ENCODE data around the gene MPC1L. TPM values are rescaled to one million over a fixed set of nuclear protein-coding genes. Genes with fewer than 3 reads are reported as not detected.

Gene MPC1L
- polyA plus RNA-seq, 3 donors, result not detected

- DNase-seq (ENCODE audit: low read depth in 3 of 3, low spot score in 2 of 3), result no peak
Measured at GRCh38 chrX:40625294-40625693, 2.1 kb downstream of the MPC1L start.

- DNase-seq (ENCODE audit: low read depth in 3 of 3, low spot score in 2 of 3), result no peak
Measured at GRCh38 chrX:40628506-40628905, 5.3 kb downstream of the MPC1L start.

GRCh38 chrX:40632199-40632598 lies 9.0 kb downstream of the MPC1L start:
- no peak for DNase-seq (ENCODE audit: low read depth in 3 of 3, low spot score in 2 of 3)

GRCh38 chrX:40637687-40638086 lies 14.5 kb downstream of the MPC1L start:
- DNase-seq (ENCODE audit: low read depth in 3 of 3, low spot score in 2 of 3), result no peak

- no peak for DNase-seq (ENCODE audit: low read depth in 3 of 3, low spot score in 2 of 3)
Measured at GRCh38 chrX:40644176-40644575, 20.9 kb downstream of the MPC1L start.

- no peak for DNase-seq (ENCODE audit: low read depth in 3 of 3, low spot score in 2 of 3)
Measured at GRCh38 chrX:40644821-40645358, 21.7 kb downstream of the MPC1L start.

- DNase-seq (ENCODE audit: low read depth in 3 of 3, low spot score in 2 of 3), result no peak
Measured at GRCh38 chrX:40646489-40647306, 23.5 kb downstream of the MPC1L start.

- peak; percentile 68 to 83 (median 71) for DNase-seq (ENCODE audit: low read depth in 3 of 3, low spot score in 2 of 3)
Measured at GRCh38 chrX:40647307-40648197, 24.3 kb downstream of the MPC1L start, which contains the start of gene CXorf38. TSS of gene CXorf38 (minus strand) at chrX:40647561. CDS start at chrX:40647520, 41 bp downstream.

GRCh38 chrX:40651620-40652223 lies 28.5 kb downstream of the MPC1L start:
- DNase-seq (ENCODE audit: low read depth in 3 of 3, low spot score in 2 of 3), result peak in 2 of 3 donors; percentile 34 to 38

GRCh38 chrX:40652664-40653063 lies 29.4 kb downstream of the MPC1L start:
- no peak for DNase-seq (ENCODE audit: low read depth in 3 of 3, low spot score in 2 of 3)

- DNase-seq (ENCODE audit: low read depth in 3 of 3, low spot score in 2 of 3), result no peak
Measured at GRCh38 chrX:40653535-40653934, 30.3 kb downstream of the MPC1L start.

- no peak for DNase-seq (ENCODE audit: low read depth in 3 of 3, low spot score in 2 of 3)
Measured at GRCh38 chrX:40660381-40660780, 37.2 kb downstream of the MPC1L start.

- no peak for DNase-seq (ENCODE audit: low read depth in 3 of 3, low spot score in 2 of 3)
Measured at GRCh38 chrX:40661489-40661888, 38.3 kb downstream of the MPC1L start.

- DNase-seq (ENCODE audit: low read depth in 3 of 3, low spot score in 2 of 3), result no peak
Measured at GRCh38 chrX:40663078-40663740, 40.0 kb downstream of the MPC1L start.

- DNase-seq (ENCODE audit: low read depth in 3 of 3, low spot score in 2 of 3), result no peak
Measured at GRCh38 chrX:40663880-40664630, 40.8 kb downstream of the MPC1L start.

GRCh38 chrX:40671126-40671525 lies 47.9 kb downstream of the MPC1L start:
- DNase-seq (ENCODE audit: low read depth in 3 of 3, low spot score in 2 of 3), result no peak

All from right renal cortex interstitium (tissue), 3 donors.